ENCODE results near the gene STT3A.
"Not testable (repeated sequence)": the region's sequence is repeated elsewhere in the genome, so short reads cannot be mapped to it uniquely, and the experiment has no call there.

Gene STT3A

GRCh38 chr11:125592305-125593113 lies at the start of gene STT3A:
Gene STT3A (plus strand): TSS chr11:125592852. CDS start chr11:125595916, 3,064 bp downstream.
- DNase-seq: peak; percentile 100

- DNase-seq: no peak
Measured at GRCh38 chr11:125550780-125551179, 41.9 kb upstream of the STT3A start.

- no peak for DNase-seq
Measured at GRCh38 chr11:125551835-125552342, 40.8 kb upstream of the STT3A start.

GRCh38 chr11:125552927-125553326 lies 39.7 kb upstream of the STT3A start:
- no peak for DNase-seq

GRCh38 chr11:125553357-125553756 lies 39.3 kb upstream of the STT3A start:
- DNase-seq: no peak

GRCh38 chr11:125554038-125554437 lies 38.6 kb upstream of the STT3A start:
- no peak for DNase-seq

GRCh38 chr11:125559888-125560287 lies 32.8 kb upstream of the STT3A start:
- DNase-seq: no peak

- no peak for DNase-seq
Measured at GRCh38 chr11:125561924-125562323, 30.7 kb upstream of the STT3A start.

- DNase-seq: no peak
Measured at GRCh38 chr11:125562430-125562829, 30.2 kb upstream of the STT3A start.

- no peak for DNase-seq
Measured at GRCh38 chr11:125564357-125564756, 28.3 kb upstream of the STT3A start.

GRCh38 chr11:125566235-125566634 lies 26.4 kb upstream of the STT3A start:
- DNase-seq: no peak

GRCh38 chr11:125568970-125569914 lies 23.4 kb upstream of the STT3A start, which contains the start of gene EI24:
Gene EI24 (plus strand): TSS chr11:125569477. CDS start chr11:125572528, 3,051 bp downstream.
- peak; percentile 80 for DNase-seq

GRCh38 chr11:125569915-125570621 lies 22.6 kb upstream of the STT3A start:
- DNase-seq: no peak

GRCh38 chr11:125570952-125571351 lies 21.7 kb upstream of the STT3A start:
- no peak for DNase-seq

GRCh38 chr11:125572916-125573315 lies 19.7 kb upstream of the STT3A start:
- DNase-seq: no peak

GRCh38 chr11:125577181-125577580 lies 15.5 kb upstream of the STT3A start:
- DNase-seq: not testable (repeated sequence)

- no peak for DNase-seq
Measured at GRCh38 chr11:125578783-125579182, 13.9 kb upstream of the STT3A start.

GRCh38 chr11:125579811-125580210 lies 12.8 kb upstream of the STT3A start:
- no peak for DNase-seq

- no peak for DNase-seq
Measured at GRCh38 chr11:125583496-125583895, 9.2 kb upstream of the STT3A start.

GRCh38 chr11:125585487-125585886 lies 7.2 kb upstream of the STT3A start:
- DNase-seq: no peak

- no peak for DNase-seq
Measured at GRCh38 chr11:125586623-125587022, 6.0 kb upstream of the STT3A start.

GRCh38 chr11:125587480-125587879 lies 5.2 kb upstream of the STT3A start:
- no peak for DNase-seq

GRCh38 chr11:125588505-125588904 lies 4.1 kb upstream of the STT3A start:
- DNase-seq: no peak
